Kidney (tissue), 14 donors: ENCODE results near the gene REST. TPM values are rescaled to one million over a fixed set of nuclear protein-coding genes. Genes with fewer than 3 reads are reported as not detected.

Source experiments
- DNase-seq, 5 donors: peaks; one replicate each; pipeline ENCODE4 v3.0.0-alpha.2; 2013 to 2020
- FAIRE-seq: peaks from 2 replicates; lab custom pipeline; 2012; peaks lifted over from hg19 to GRCh38; lab: Jason Lieb, UNC
- H3K27ac ChIP-seq, 2 donors: one replicate each; pipeline ENCODE4 v1.7.0; 2013; ENCODE audit warnings: low read depth in 2 of 2, low read length in 2 of 2, inconsistent platforms in 1 of 2
- H3K27me3 ChIP-seq: one replicate; pipeline ENCODE4 v1.7.1; 2013; ENCODE audit warnings: low read length, inconsistent platforms; ENCODE audit not compliant: control insufficient read depth, insufficient read depth
- H3K36me3 ChIP-seq, 3 donors: one replicate each; pipeline versions ENCODE4 v1.7.0 to v1.7.1; 2013; ENCODE audit warnings: low read length in 3 of 3, control low read depth in 1 of 3, inconsistent platforms in 1 of 3; ENCODE audit not compliant: insufficient read depth in 3 of 3, control insufficient read depth in 2 of 3
- H3K4me1 ChIP-seq, 3 donors: one replicate each; pipeline versions ENCODE4 v1.7.0 to v1.7.1; 2013; ENCODE audit warnings: low read length in 3 of 3, inconsistent platforms in 1 of 3, low read depth in 1 of 3; ENCODE audit not compliant: control insufficient read depth in 2 of 3, insufficient read depth in 2 of 3
- H3K4me3 ChIP-seq, 3 donors: one replicate each; pipeline versions ENCODE4 v1.7.0 to v1.8.1; 2013; ENCODE audit warnings: low read length in 3 of 3, control low read depth in 1 of 3, inconsistent platforms in 1 of 3
- H3K9ac ChIP-seq, 3 donors: one replicate each; pipeline versions ENCODE4 v1.7.0 to v1.7.1; 2013; ENCODE audit warnings: low read length in 3 of 3, control low read depth in 1 of 3, inconsistent platforms in 1 of 3
- H3K9me3 ChIP-seq, 3 donors: one replicate each; pipeline versions ENCODE4 v1.7.0 to v1.7.1; 2013; ENCODE audit warnings: low read length in 3 of 3, control low read depth in 1 of 3, inconsistent platforms in 1 of 3; ENCODE audit not compliant: control insufficient read depth in 2 of 3, insufficient read depth in 1 of 3
- intact Hi-C: fragments of 100-400 bp; cut with DNase I; formaldehyde crosslinking; loops from one replicate; pipeline ENCODE4 v1.11.1; 2022
- polyA plus RNA-seq: library from polyadenylated mRNA; stranded (reverse); fragments of 350-450 nt; fragmentation: Illumina TruSeq; extraction: RNeasy Lipid Tissue Mini Kit (QIAGEN cat#74804); gene quantifications from one replicate; pipeline ENCODE4 v1.2.3, GENCODE V29; 2014; ENCODE audit warnings: low read depth, low replicate concordance; ENCODE audit not compliant: insufficient read depth
- total RNA-seq: library from RNA; stranded (reverse); fragmentation: NEBNext Ultra II Directional; extraction: Animal tissue kit (Norgen Biotek cat#: 25700); gene quantifications from one replicate; pipeline ENCODE4 v1.2.1, GENCODE V29; 2021
- TF ChIP-seq, protein P1 (sequence below): IDR thresholded peaks from 3 replicates; pipeline ENCODE4 v1.5.1; 2012; ENCODE audit warnings: mild to moderate bottlenecking, moderate library complexity, borderline replicate concordance; ENCODE audit not compliant: insufficient read depth; ENCODE audit errors: extremely low read depth
- donor health status: control.
- donor health status: control.
- donor health status: control.
- donor health status: control.
- donor health status: control.
- donor health status: DM: yes; HTN: yes; CAD: no.
- donor health status: Normal renal cell carcinoma (clear cell type).

Gene REST
- total and polyA plus RNA-seq, 2 donors from 2014 or later, result 5.9 to 54.7 TPM

- TF ChIP-seq, protein P1, sequence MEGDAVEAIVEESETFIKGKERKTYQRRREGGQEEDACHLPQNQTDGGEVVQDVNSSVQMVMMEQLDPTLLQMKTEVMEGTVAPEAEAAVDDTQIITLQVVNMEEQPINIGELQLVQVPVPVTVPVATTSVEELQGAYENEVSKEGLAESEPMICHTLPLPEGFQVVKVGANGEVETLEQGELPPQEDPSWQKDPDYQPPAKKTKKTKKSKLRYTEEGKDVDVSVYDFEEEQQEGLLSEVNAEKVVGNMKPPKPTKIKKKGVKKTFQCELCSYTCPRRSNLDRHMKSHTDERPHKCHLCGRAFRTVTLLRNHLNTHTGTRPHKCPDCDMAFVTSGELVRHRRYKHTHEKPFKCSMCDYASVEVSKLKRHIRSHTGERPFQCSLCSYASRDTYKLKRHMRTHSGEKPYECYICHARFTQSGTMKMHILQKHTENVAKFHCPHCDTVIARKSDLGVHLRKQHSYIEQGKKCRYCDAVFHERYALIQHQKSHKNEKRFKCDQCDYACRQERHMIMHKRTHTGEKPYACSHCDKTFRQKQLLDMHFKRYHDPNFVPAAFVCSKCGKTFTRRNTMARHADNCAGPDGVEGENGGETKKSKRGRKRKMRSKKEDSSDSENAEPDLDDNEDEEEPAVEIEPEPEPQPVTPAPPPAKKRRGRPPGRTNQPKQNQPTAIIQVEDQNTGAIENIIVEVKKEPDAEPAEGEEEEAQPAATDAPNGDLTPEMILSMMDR, result no peak
- Histone ChIP-seq H3K36me3 (peaks cover 10 to 15% (median 13%) of the 10 kb centered on the region in 3 donors), H3K27me3 (no peaks in the 10 kb centered on the region), H3K9ac (peak within 1 kb of the TSS; percentile 66 to 99 (median 91)), H3K27ac (peak within 1 kb of the TSS; percentile 71 to 82), H3K4me1 (peaks cover 0 to 12% (median 0%) of the 10 kb centered on the region in 3 donors), H3K4me3 (peak within 1 kb of the TSS; percentile 97 to 99 (median 97)), H3K9me3 (peaks cover 0 to 10% (median 0%) of the 10 kb centered on the region in 3 donors)
- FAIRE-seq (peak; percentile 86), DNase-seq (peak; percentile 99 to 100 (median 99))
- intact Hi-C loops, result no loop called here
These were observed 69.8 kb downstream of the REST start, which contains the start of gene NOA1 for GRCh38 chr4:56977321-56978012. Gene NOA1, minus strand, starts transcription at chr4:56977606. Its CDS starts 21 bp downstream, at chr4:56977585.

GRCh38 chr4:56978750-56979303 is 71.1 kb downstream of the REST start, which contains the start of gene POLR2B:
Gene POLR2B, plus strand, starts transcription at chr4:56978896. Its CDS starts 90 bp downstream, at chr4:56978986.
- Histone ChIP-seq H3K27me3 (no peaks in the 10 kb centered on the region), H3K9me3 (no peaks in the 10 kb centered on the region), H3K27ac (peak within 1 kb of the TSS; percentile 80 to 82), H3K4me1 (peaks cover 0 to 12% (median 0%) of the 10 kb centered on the region in 3 donors), H3K36me3 (peaks cover 0 to 1% (median 0%) of the 10 kb centered on the region in 3 donors), H3K9ac (peak within 1 kb of the TSS; percentile 81 to 99 (median 91)), H3K4me3 (peak within 1 kb of the TSS; percentile 97 to 99 (median 97))
- intact Hi-C loops, result no loop called here
- no peak for FAIRE-seq
- DNase-seq, result peak; percentile 92 to 98 (median 96)
- TF ChIP-seq, protein P1, result no peak

GRCh38 chr4:56979421-56980072 is 71.8 kb downstream of the REST start:
- peak in 3 of 5 donors; percentile 22 to 53 (median 28) for DNase-seq
- Histone ChIP-seq H3K36me3 (peaks cover 0 to 2% (median 0%) of the 10 kb centered on the region in 3 donors), H3K27me3 (no peaks in the 10 kb centered on the region), H3K4me3 (peak overlapping the region; percentile 97 to 99 (median 97)), H3K4me1 (peaks cover 0 to 12% (median 0%) of the 10 kb centered on the region in 3 donors), H3K27ac (peak overlapping the region; percentile 77 to 80), H3K9ac (peak overlapping the region in 2 of 3 donors; percentile 89 to 99), H3K9me3 (no peaks in the 10 kb centered on the region)
- FAIRE-seq, result no peak
- TF ChIP-seq, protein P1, result no peak
- intact Hi-C loops, result no loop called here
